OCI-LY3 (cell line): ENCODE results near the gene DOCK2.

Experiments
- H2AFZ ChIP-seq: fragments of 200-600, 300-600 bp; shearing (Covaris generic); 2 replicates; pipeline ENCODE4 v1.6.0; 2014; ENCODE audit warnings: antibody characterized with exemption, low read depth, low read length
- H3K27ac ChIP-seq: fragments of 200-600, 300-600 bp; sonication (generic); 2 replicates; pipeline ENCODE4 v1.5.1; 2014; ENCODE audit warnings: mild to moderate bottlenecking, low read length, moderate library complexity, mixed read lengths
- H3K27me3 ChIP-seq: fragments of 200-600, 300-600 bp; sonication (generic); 2 replicates; pipeline ENCODE4 v1.6.1; 2014; ENCODE audit warnings: low read depth, low read length, mixed read lengths
- H3K36me3 ChIP-seq: fragments of 200-600, 300-600 bp; sonication (generic); replicated peaks from 2 replicates; pipeline ENCODE3; 2014; ENCODE audit warnings: low read depth, low read length, mixed read lengths
- H3K4me1 ChIP-seq: fragments of 300-600, 200-600 bp; sonication (generic); 2 replicates; pipeline ENCODE4 v1.6.1; 2014; ENCODE audit warnings: low read length, mixed read lengths
- H3K4me2 ChIP-seq: fragments of 200-600, 300-600 bp; sonication (generic); 2 replicates; pipeline ENCODE4 v1.6.1; 2014; ENCODE audit warnings: low read length, mixed read lengths
- H3K4me3 ChIP-seq: fragments of 300-600, 200-600 bp; sonication (generic); 2 replicates; pipeline ENCODE4 v1.5.1; 2014; ENCODE audit warnings: antibody characterized with exemption, mild to moderate bottlenecking, low read length, moderate library complexity
- H3K79me2 ChIP-seq: fragments of 300-600, 200-600 bp; shearing (Covaris generic); 2 replicates; pipeline ENCODE4 v1.6.1; 2014; ENCODE audit warnings: mild to moderate bottlenecking, low read length, mixed read lengths
- H3K9ac ChIP-seq: fragments of 300-600, 200-600 bp; shearing (Covaris generic); 2 replicates; pipeline ENCODE4 v1.6.0; 2014; ENCODE audit warnings: mild to moderate bottlenecking, low read length, moderate library complexity
- H3K9me3 ChIP-seq: fragments of 200-600, 300-600 bp; shearing (Covaris generic); 2 replicates; pipeline ENCODE4 v1.6.1; 2014; ENCODE audit warnings: low read length, mixed read lengths; ENCODE audit not compliant: insufficient read depth
- H4K20me1 ChIP-seq: fragments of 200-600, 300-600 bp; sonication (generic); 2 replicates; pipeline ENCODE4 v1.6.1; 2016; ENCODE audit warnings: low read length, mixed read lengths; ENCODE audit not compliant: insufficient read depth
- CTCF ChIP-seq: fragments of 200-600, 300-600 bp; sonication (generic); IDR thresholded peaks from 2 replicates; pipeline ENCODE4 v1.5.1; 2014; ENCODE audit warnings: antibody characterized with exemption, low read length, low read depth
- EZH2phosphoT487 ChIP-seq: fragments of 200-600 bp; shearing (Covaris generic); IDR thresholded peaks from 2 replicates; pipeline ENCODE4 v1.6.1; 2018; ENCODE audit warnings: antibody characterized with exemption, mixed run types, low read depth

The DOCK2 gene

GRCh38 chr5:169880785-169881184, 243.7 kb downstream of the DOCK2 start:
- Histone ChIP-seq H3K27ac (no peak overlapping the region), H3K27me3 (no peaks in the 10 kb centered on the region), H3K79me2 (no peaks in the 10 kb centered on the region), H3K36me3 (peaks cover 3% of the 10 kb centered on the region), H3K9me3 (no peaks in the 10 kb centered on the region), H3K9ac (no peak overlapping the region), H3K4me3 (no peak overlapping the region), H2AFZ (no peak overlapping the region), H3K4me2 (no peak overlapping the region), H3K4me1 (peaks cover 7% of the 10 kb centered on the region), H4K20me1 (peaks cover 18% of the 10 kb centered on the region; the same call in 1 of the 2 replicates)
- TF ChIP-seq CTCF (no peak), EZH2phosphoT487 (no peak)

- H3K36me3 ChIP-seq, result peaks cover 3% of the 10 kb centered on the region
- H3K9ac ChIP-seq, result no peak overlapping the region
- no peak overlapping the region for H3K4me2 ChIP-seq
- H3K4me3 ChIP-seq, result no peak overlapping the region
- no peaks in the 10 kb centered on the region for H3K9me3 ChIP-seq
- H4K20me1 ChIP-seq, result peaks cover 16% of the 10 kb centered on the region; the same call in 1 of the 2 replicates
- H2AFZ ChIP-seq, result no peak overlapping the region
- H3K4me1 ChIP-seq, result peaks cover 7% of the 10 kb centered on the region
- TF ChIP-seq CTCF, result no peak
- TF ChIP-seq EZH2phosphoT487, result no peak
- no peaks in the 10 kb centered on the region for H3K79me2 ChIP-seq
- no peaks in the 10 kb centered on the region for H3K27me3 ChIP-seq
- no peak overlapping the region for H3K27ac ChIP-seq
These were observed 244.7 kb downstream of the DOCK2 start for GRCh38 chr5:169881702-169882303.

GRCh38 chr5:169886033-169886432, 249.0 kb downstream of the DOCK2 start:
- Histone ChIP-seq H3K27ac (no peak overlapping the region), H3K9me3 (no peaks in the 10 kb centered on the region), H2AFZ (no peak overlapping the region), H3K36me3 (peaks cover 3% of the 10 kb centered on the region), H3K79me2 (no peaks in the 10 kb centered on the region), H3K4me1 (peaks cover 7% of the 10 kb centered on the region), H3K4me3 (no peak overlapping the region), H3K4me2 (no peak overlapping the region), H3K9ac (no peak overlapping the region), H3K27me3 (no peaks in the 10 kb centered on the region), H4K20me1 (peaks cover 8% of the 10 kb centered on the region; the same call in 1 of the 2 replicates)
- TF ChIP-seq CTCF (no peak), EZH2phosphoT487 (no peak)

- Histone ChIP-seq H3K4me2 (no peak overlapping the region), H3K27me3 (no peaks in the 10 kb centered on the region), H3K36me3 (peaks cover 3% of the 10 kb centered on the region), H2AFZ (no peak overlapping the region), H3K4me3 (no peak overlapping the region), H3K79me2 (no peaks in the 10 kb centered on the region), H3K27ac (no peak overlapping the region), H3K4me1 (peaks cover 7% of the 10 kb centered on the region), H4K20me1 (peaks cover 10% of the 10 kb centered on the region; the same call in 1 of the 2 replicates), H3K9ac (no peak overlapping the region), H3K9me3 (no peaks in the 10 kb centered on the region)
- TF ChIP-seq CTCF (no peak), EZH2phosphoT487 (no peak)
These were observed 249.6 kb downstream of the DOCK2 start for GRCh38 chr5:169886677-169887076.
